GM12892 (cell line): ENCODE results near the gene BNIP3.
"Not testable (repeated sequence)": the region's sequence is repeated elsewhere in the genome, so short reads cannot be mapped to it uniquely, and the experiment has no call there.

Experiments used
- POLR2A ChIP-seq: IDR thresholded peaks from 2 replicates; pipeline ENCODE4 v1.6.1; 2011; ENCODE audit warnings: low read depth, low read length, control low read depth
- POLR2AphosphoS5 ChIP-seq: IDR thresholded peaks from 2 replicates; pipeline ENCODE4 v1.6.1; 2011; ENCODE audit warnings: low read depth, low read length, control low read depth
- TAF1 ChIP-seq: IDR thresholded peaks from 2 replicates; pipeline ENCODE4 v1.6.1; 2011; ENCODE audit warnings: low read depth, mild to moderate bottlenecking, control low read depth, low read length, borderline replicate concordance

DNA sequence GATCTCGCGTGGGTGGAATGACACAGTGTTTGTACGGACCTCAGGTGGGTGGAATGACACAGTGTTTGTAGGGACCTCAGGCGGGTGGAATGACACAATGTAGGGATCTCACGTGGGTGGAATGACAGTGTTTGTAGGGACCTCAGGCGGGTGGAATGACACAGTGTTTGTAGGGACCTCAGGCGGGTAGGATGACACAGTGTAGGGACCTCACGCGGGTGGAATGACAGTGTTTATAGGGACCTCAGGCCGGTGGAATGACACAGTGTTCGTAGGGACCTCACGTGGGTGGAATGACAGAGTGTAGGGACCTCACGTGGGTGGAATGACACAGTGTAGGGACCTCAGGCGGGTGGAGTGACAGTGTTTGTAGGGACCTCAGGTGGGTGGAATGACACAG, 62.3 kb downstream of the BNIP3 start:
- TF ChIP-seq POLR2A, POLR2AphosphoS5, TAF1: not testable (repeated sequence)
